ENCODE measurements around the gene OR7G3.

DNA sequence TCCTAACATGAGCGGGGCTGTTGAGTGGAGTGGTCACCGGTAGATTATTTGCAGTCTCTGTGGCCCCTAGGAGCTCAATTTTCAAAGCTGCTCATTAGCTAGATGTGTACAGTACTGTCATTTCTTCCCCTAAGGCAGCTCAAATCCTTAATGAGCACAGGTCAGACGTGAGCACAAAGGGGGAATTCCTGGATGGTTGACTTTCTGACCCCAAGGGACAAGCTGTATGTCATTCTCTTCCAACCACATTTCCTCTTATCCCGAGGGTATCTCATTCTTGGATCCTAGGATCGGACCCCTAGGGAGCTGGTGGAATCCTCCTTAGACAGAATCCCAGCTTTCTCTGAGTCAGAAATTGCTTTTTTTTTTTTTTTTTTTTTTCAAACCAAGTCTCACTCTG lies 5.7 kb upstream of the OR7G3 start:
- TF ChIP-seq, protein P1, sequence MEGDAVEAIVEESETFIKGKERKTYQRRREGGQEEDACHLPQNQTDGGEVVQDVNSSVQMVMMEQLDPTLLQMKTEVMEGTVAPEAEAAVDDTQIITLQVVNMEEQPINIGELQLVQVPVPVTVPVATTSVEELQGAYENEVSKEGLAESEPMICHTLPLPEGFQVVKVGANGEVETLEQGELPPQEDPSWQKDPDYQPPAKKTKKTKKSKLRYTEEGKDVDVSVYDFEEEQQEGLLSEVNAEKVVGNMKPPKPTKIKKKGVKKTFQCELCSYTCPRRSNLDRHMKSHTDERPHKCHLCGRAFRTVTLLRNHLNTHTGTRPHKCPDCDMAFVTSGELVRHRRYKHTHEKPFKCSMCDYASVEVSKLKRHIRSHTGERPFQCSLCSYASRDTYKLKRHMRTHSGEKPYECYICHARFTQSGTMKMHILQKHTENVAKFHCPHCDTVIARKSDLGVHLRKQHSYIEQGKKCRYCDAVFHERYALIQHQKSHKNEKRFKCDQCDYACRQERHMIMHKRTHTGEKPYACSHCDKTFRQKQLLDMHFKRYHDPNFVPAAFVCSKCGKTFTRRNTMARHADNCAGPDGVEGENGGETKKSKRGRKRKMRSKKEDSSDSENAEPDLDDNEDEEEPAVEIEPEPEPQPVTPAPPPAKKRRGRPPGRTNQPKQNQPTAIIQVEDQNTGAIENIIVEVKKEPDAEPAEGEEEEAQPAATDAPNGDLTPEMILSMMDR (IDR thresholded peaks at IDR 0.05; ENCODE audit: control extremely low read depth in 1 of 3, insufficient read depth in 1 of 3, low read depth in 1 of 3, low read length in 3 of 3), result no peak
- no peak for TF ChIP-seq TAF7 (optimal IDR thresholded peaks at IDR 0.05; ENCODE audit: borderline replicate concordance, low read depth, low read length)
- no peak for TF ChIP-seq GABPA (IDR thresholded peaks at IDR 0.05; ENCODE audit: borderline replicate concordance, insufficient read depth, low read length)

All from H1 (cell line).